ENCODE results near the gene KCNA5.

The KCNA5 gene

DNA sequence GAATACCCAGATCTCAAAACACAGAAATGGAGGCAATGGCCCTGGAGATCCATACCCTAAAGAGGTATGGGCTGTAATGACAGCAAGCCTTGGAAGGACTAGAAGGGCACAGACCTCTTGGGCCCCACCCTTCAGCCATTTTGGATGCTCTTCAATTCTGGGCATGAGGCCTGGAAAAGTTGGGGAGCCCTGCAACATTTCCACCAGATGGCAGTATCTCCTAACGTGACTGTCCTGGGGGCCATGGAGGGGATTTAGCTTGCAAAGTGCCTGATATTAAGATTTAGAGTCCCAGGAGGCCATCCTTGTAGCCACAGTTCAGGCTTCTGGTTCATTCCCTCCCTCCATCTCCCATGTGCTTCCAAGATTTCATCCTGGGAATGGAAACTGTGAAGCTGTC, 30.2 kb downstream of the KCNA5 start:
- no peak for TF ChIP-seq TAF1 (IDR thresholded peaks at IDR 0.05; ENCODE audit: borderline replicate concordance, insufficient read depth, low read length)
- TF ChIP-seq POLR2AphosphoS5 (IDR thresholded peaks at IDR 0.05; ENCODE audit: low read depth, low read length) = no peak

DNA sequence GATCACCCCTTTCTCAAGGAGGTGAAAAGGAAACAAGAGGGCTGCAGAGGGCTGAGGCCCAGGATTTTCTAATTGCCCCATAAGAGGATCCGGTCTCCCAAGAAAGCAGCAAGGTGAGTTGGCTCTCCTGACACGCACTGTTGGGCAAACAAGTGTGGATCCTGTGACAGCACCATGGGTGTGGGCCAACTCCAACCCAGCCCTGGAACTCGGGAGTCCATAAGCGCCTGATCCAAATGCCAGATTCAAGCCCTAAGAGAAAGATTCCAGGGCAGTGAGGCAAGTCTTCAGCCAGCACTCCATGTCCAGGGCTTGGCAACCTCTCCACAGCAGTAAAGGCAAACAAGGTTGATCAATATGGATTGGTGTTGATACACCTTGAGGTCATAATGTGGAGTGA, 33.1 kb downstream of the KCNA5 start:
- TF ChIP-seq TAF1 (IDR thresholded peaks at IDR 0.05; ENCODE audit: borderline replicate concordance, insufficient read depth, low read length) = no peak
- no peak for TF ChIP-seq SIN3A (IDR thresholded peaks at IDR 0.05; ENCODE audit: borderline replicate concordance, insufficient read depth, low read length)
- no peak for TF ChIP-seq POLR2AphosphoS5 (IDR thresholded peaks at IDR 0.05; ENCODE audit: low read depth, low read length)
- TF ChIP-seq, protein P1, sequence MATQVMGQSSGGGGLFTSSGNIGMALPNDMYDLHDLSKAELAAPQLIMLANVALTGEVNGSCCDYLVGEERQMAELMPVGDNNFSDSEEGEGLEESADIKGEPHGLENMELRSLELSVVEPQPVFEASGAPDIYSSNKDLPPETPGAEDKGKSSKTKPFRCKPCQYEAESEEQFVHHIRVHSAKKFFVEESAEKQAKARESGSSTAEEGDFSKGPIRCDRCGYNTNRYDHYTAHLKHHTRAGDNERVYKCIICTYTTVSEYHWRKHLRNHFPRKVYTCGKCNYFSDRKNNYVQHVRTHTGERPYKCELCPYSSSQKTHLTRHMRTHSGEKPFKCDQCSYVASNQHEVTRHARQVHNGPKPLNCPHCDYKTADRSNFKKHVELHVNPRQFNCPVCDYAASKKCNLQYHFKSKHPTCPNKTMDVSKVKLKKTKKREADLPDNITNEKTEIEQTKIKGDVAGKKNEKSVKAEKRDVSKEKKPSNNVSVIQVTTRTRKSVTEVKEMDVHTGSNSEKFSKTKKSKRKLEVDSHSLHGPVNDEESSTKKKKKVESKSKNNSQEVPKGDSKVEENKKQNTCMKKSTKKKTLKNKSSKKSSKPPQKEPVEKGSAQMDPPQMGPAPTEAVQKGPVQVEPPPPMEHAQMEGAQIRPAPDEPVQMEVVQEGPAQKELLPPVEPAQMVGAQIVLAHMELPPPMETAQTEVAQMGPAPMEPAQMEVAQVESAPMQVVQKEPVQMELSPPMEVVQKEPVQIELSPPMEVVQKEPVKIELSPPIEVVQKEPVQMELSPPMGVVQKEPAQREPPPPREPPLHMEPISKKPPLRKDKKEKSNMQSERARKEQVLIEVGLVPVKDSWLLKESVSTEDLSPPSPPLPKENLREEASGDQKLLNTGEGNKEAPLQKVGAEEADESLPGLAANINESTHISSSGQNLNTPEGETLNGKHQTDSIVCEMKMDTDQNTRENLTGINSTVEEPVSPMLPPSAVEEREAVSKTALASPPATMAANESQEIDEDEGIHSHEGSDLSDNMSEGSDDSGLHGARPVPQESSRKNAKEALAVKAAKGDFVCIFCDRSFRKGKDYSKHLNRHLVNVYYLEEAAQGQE (IDR thresholded peaks at IDR 0.05; ENCODE audit: insufficient read depth in 1 of 2, low read depth in 2 of 2, low read length in 2 of 2) = no peak
- no peak for TF ChIP-seq FOXP2 (optimal IDR thresholded peaks at IDR 0.05; ENCODE audit: borderline replicate concordance, extremely low read depth, extremely low read length, insufficient read depth)

DNA sequence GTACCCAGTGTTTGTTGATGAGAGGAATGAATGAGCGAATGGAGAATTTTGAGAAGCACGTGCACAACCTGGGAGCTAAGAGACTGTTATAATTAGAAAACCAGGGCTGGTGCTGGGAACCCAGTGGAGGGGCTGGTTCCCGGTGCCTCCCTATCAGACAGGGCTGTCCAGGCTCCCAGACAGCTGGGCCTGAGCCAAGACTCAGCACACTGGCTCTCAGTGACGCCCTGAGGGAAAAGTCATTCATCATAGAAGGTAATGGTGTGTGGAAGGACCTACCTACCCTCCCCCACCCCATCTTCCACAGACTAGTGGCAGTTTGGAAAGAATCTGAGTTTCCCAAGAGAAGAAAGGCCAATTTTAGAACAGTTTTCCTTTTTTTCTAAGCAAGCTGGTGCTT, 34.7 kb downstream of the KCNA5 start:
- TF ChIP-seq FOXP2 (optimal IDR thresholded peaks at IDR 0.05; ENCODE audit: borderline replicate concordance, extremely low read depth, extremely low read length, insufficient read depth) (no peak), SIN3A (IDR thresholded peaks at IDR 0.05; ENCODE audit: borderline replicate concordance, insufficient read depth, low read length) (no peak), TAF1 (IDR thresholded peaks at IDR 0.05; ENCODE audit: borderline replicate concordance, insufficient read depth, low read length) (no peak), POLR2AphosphoS5 (IDR thresholded peaks at IDR 0.05; ENCODE audit: low read depth, low read length) (no peak)
- TF ChIP-seq, protein P1 (IDR thresholded peaks at IDR 0.05; ENCODE audit: insufficient read depth in 1 of 2, low read depth in 2 of 2, low read length in 2 of 2) = no peak

DNA sequence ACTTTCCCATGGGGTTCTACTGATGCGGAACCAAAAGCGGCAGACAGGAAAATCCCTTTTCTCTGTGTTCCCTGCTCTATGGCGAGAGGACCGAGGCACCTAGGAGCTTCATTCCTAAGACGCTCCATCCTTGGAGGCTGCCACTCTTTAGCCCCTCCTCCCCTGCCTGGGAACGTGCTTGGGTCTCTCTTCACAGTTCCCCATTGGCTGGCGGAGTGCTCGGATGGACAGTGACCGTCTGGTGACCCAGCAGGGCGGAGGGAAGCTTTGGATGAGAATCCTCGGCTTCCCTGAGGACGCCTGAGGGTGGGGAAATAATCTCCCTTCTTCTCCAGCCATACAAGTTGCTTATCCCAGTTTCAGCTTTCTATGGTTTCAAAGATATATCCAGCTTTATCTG, 37.3 kb downstream of the KCNA5 start:
- TF ChIP-seq, protein P1 (IDR thresholded peaks at IDR 0.05; ENCODE audit: insufficient read depth in 1 of 2, low read depth in 2 of 2, low read length in 2 of 2) = no peak
- TF ChIP-seq TAF1 (IDR thresholded peaks at IDR 0.05; ENCODE audit: borderline replicate concordance, insufficient read depth, low read length) (no peak), POLR2AphosphoS5 (IDR thresholded peaks at IDR 0.05; ENCODE audit: low read depth, low read length) (no peak)

DNA sequence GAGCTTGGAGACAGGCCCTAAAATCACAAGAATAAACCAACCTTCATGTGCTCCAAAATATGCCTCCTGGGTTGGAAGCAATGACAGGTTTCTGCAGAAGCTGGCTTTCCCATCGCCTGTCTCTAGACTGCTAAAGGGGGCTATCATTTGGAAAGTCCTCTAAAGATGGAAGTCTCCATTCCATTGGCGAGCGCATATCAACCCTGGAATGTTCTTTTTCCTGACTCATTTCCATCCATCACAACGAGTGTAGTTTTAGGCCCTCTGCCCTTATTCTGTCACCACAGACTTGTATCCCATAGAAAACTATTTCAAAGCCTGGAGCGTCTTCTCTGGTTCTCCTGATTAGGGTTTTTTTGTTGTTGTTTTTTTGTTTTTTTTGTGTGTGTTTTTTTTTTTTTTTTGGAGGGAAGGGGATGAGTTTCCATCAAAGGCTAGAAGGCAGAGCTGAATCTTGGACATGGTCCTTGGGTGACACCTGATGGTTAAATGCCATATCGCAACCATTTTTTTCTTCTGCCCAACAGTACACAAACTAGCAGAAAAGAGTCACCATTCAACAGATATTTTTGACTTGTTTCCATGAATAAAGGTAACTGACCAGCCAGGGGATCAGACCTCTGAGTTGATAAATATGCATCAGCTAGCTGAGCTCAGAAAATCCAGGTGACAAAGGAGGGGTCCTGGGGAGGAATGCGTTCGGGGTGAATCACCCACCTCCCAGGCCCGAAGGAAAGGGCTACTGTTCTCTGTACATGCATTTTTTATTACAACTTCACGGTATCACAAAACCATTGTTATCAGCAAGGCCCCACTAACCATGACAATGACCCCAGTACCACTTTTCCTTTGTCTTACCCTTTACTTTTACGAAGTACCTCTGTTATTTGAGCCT, 40.5 kb downstream of the KCNA5 start:
- no peak for TF ChIP-seq SIN3A (IDR thresholded peaks at IDR 0.05; ENCODE audit: borderline replicate concordance, insufficient read depth, low read length)
- TF ChIP-seq FOXP2 (optimal IDR thresholded peaks at IDR 0.05; ENCODE audit: borderline replicate concordance, extremely low read depth, extremely low read length, insufficient read depth) = no peak
- TF ChIP-seq, protein P1 (IDR thresholded peaks at IDR 0.05; ENCODE audit: insufficient read depth in 1 of 2, low read depth in 2 of 2, low read length in 2 of 2) = no peak
- no peak for TF ChIP-seq TAF1 (IDR thresholded peaks at IDR 0.05; ENCODE audit: borderline replicate concordance, insufficient read depth, low read length)
- no peak for TF ChIP-seq POLR2AphosphoS5 (IDR thresholded peaks at IDR 0.05; ENCODE audit: low read depth, low read length)
